Activated CD8-positive, alpha-beta memory T cell treated with anti-CD3 and anti-CD28 coated beads, Interleukin-2, amount 50 U/mL, for 24 hours (primary cell): ENCODE results near the gene PARD3.
"Not testable (repeated sequence)": the region's sequence is repeated elsewhere in the genome, so short reads cannot be mapped to it uniquely, and the experiment has no call there.

Experiments
- DNase-seq: peaks from one replicate; pipeline ENCODE4 v3.0.0-alpha.2; 2020; ENCODE audit errors: extremely low read depth

The PARD3 gene

GRCh38 chr10:34715511-34716187 is 99.4 kb downstream of the PARD3 start:
- DNase-seq: no peak

- DNase-seq: no peak
These were observed 101.2 kb downstream of the PARD3 start for GRCh38 chr10:34713875-34714274.

GRCh38 chr10:34711500-34711899 is 103.6 kb downstream of the PARD3 start:
- DNase-seq: no peak

- DNase-seq: no peak
These were observed 104.7 kb downstream of the PARD3 start for GRCh38 chr10:34710391-34710751.

GRCh38 chr10:34709637-34710390 is 105.3 kb downstream of the PARD3 start:
- no peak for DNase-seq

- no peak for DNase-seq
These were observed 107.4 kb downstream of the PARD3 start for GRCh38 chr10:34707656-34708055.

- not testable (repeated sequence) for DNase-seq
These were observed 108.1 kb downstream of the PARD3 start for GRCh38 chr10:34706992-34707391.

- no peak for DNase-seq
These were observed 108.9 kb downstream of the PARD3 start for GRCh38 chr10:34706147-34706546.

- no peak for DNase-seq
These were observed 109.5 kb downstream of the PARD3 start for GRCh38 chr10:34705563-34705962.

GRCh38 chr10:34704526-34705184 is 110.4 kb downstream of the PARD3 start:
- DNase-seq: no peak

- no peak for DNase-seq
These were observed 112.1 kb downstream of the PARD3 start for GRCh38 chr10:34702982-34703381.

- no peak for DNase-seq
These were observed 112.8 kb downstream of the PARD3 start for GRCh38 chr10:34702093-34702937.

GRCh38 chr10:34701194-34701593 is 113.9 kb downstream of the PARD3 start:
- DNase-seq: no peak

GRCh38 chr10:34700752-34701151 is 114.3 kb downstream of the PARD3 start:
- DNase-seq: not testable (repeated sequence)

- no peak for DNase-seq
These were observed 115.1 kb downstream of the PARD3 start for GRCh38 chr10:34699904-34700517.

- no peak for DNase-seq
These were observed 116.1 kb downstream of the PARD3 start for GRCh38 chr10:34698979-34699378.

- DNase-seq: no peak
These were observed 116.8 kb downstream of the PARD3 start for GRCh38 chr10:34698248-34698831.

GRCh38 chr10:34697351-34698247 is 117.5 kb downstream of the PARD3 start:
- no peak for DNase-seq

GRCh38 chr10:34696423-34696822 is 118.7 kb downstream of the PARD3 start:
- DNase-seq: no peak

- DNase-seq: no peak
These were observed 124.6 kb downstream of the PARD3 start for GRCh38 chr10:34690383-34691049.
